Fibroblast of villous mesenchyme (primary cell): Measurements from ENCODE around the gene MYT1. TPM values are rescaled to one million over a fixed set of nuclear protein-coding genes. Genes with fewer than 3 reads are reported as not detected.

Experiments used
- DNase-seq: peaks from one replicate; pipeline ENCODE4 v3.0.0-alpha.2; 2010; ENCODE audit warnings: low read depth
- H3K4me3 ChIP-seq: 2 replicates; pipeline ENCODE4 v1.5.1; 2011; ENCODE audit warnings: low read depth, mild to moderate bottlenecking, low read length
- CTCF ChIP-seq: IDR thresholded peaks from 2 replicates; pipeline ENCODE4 v1.5.1; 2012; ENCODE audit warnings: low read depth, mild to moderate bottlenecking, low read length; ENCODE audit not compliant: insufficient read depth
- total RNA-seq: library from RNA; depleted of rRNA; stranded (reverse); fragments of >200 nt; gene quantifications from 2 replicates; pipeline ENCODE4 v1.2.3, GENCODE V29; 2012

MYT1 gene
- total RNA-seq, 1 donor, result not detected

- TF ChIP-seq CTCF, result no peak
- no peak overlapping the region for H3K4me3 ChIP-seq
- no peak for DNase-seq
Measured at GRCh38 chr20:64219202-64219601, 55.0 kb downstream of the MYT1 start.

GRCh38 chr20:64219730-64220129 lies 55.5 kb downstream of the MYT1 start:
- DNase-seq, result no peak
- TF ChIP-seq CTCF, result no peak
- H3K4me3 ChIP-seq, result no peak overlapping the region

- DNase-seq, result no peak
- TF ChIP-seq CTCF, result no peak
Measured at GRCh38 chr20:64220420-64220819, 56.2 kb downstream of the MYT1 start.

GRCh38 chr20:64220891-64221527 lies 56.8 kb downstream of the MYT1 start:
- no peak overlapping the region for H3K4me3 ChIP-seq
- no peak for TF ChIP-seq CTCF
- no peak for DNase-seq

More at GRCh38 chr20:64220420-64220819, 56.2 kb downstream of the MYT1 start:
- no peak overlapping the region for H3K4me3 ChIP-seq

GRCh38 chr20:64222291-64222735 lies 58.1 kb downstream of the MYT1 start:
- H3K4me3 ChIP-seq, result no peak overlapping the region
- TF ChIP-seq CTCF, result no peak
- DNase-seq, result no peak

GRCh38 chr20:64222851-64223525 lies 58.7 kb downstream of the MYT1 start:
- TF ChIP-seq CTCF, result no peak
- no peak overlapping the region for H3K4me3 ChIP-seq
- no peak for DNase-seq

GRCh38 chr20:64223526-64224067 lies 59.3 kb downstream of the MYT1 start:
- peak; percentile 49 for TF ChIP-seq CTCF
- DNase-seq, result peak; percentile 58
- H3K4me3 ChIP-seq, result no peak overlapping the region
